K562 (cell line): ENCODE results near the gene TTLL9. TPM values are rescaled to one million over a fixed set of nuclear protein-coding genes. Genes with fewer than 3 reads are reported as not detected.
A peak's percentile ranks its signal among the peaks of the same experiment; 100 is the strongest.

ENCODE experiments used
- CREBBP ChIP-seq: IDR thresholded peaks from one replicate; pipeline ENCODE4 v1.6.1; 2012; ENCODE audit warnings: low read depth, mild to moderate bottlenecking, control low read depth, inconsistent platforms, low read length
- FOXM1 ChIP-seq, 2 experiments: fragments of 450-650 bp in 1 of 2; sonication (generic) in 1 of 2; formaldehyde crosslinking in 1 of 2; IDR thresholded peaks; 2 replicates each; pipeline versions ENCODE4 v1.6.1 to v1.9.0; 2017 to 2022; ENCODE audit warnings: low read depth in 2 of 2, mild to moderate bottlenecking in 2 of 2, missing genetic modification reagents in 1 of 2, moderate library complexity in 1 of 2
- HDAC6 ChIP-seq: IDR thresholded peaks from 2 replicates; pipeline ENCODE4 v1.6.1; 2012; ENCODE audit warnings: low read depth, mild to moderate bottlenecking, control low read depth, inconsistent platforms, low read length, moderate library complexity
- NFIX ChIP-seq: fragments of 250-450 bp; sonication (Bioruptor Pico); IDR thresholded peaks from 2 replicates; pipeline ENCODE4 v1.4.0; 2020; ENCODE audit warnings: low read depth, mild to moderate bottlenecking, moderate library complexity
- NR1H2 ChIP-seq: sonication (generic); formaldehyde crosslinking; IDR thresholded peaks from 2 replicates; pipeline ENCODE4 v1.4.0; 2020; ENCODE audit warnings: mild to moderate bottlenecking, missing genetic modification reagents
- RFX1 ChIP-seq: fragments of 450-650 bp; IDR thresholded peaks from 2 replicates; pipeline ENCODE4 v1.6.1; 2016; ENCODE audit warnings: mild to moderate bottlenecking, moderate library complexity
- SAFB2 ChIP-seq: fragments of 200-400 bp; formaldehyde crosslinking; IDR thresholded peaks from 2 replicates; pipeline ENCODE4 v1.6.1; 2018; ENCODE audit warnings: borderline replicate concordance, low read length, low read depth, moderate library complexity; ENCODE audit not compliant: severe bottlenecking
- SNRNP70 ChIP-seq: fragments of 200-400 bp; formaldehyde crosslinking; optimal IDR thresholded peaks from 2 replicates; pipeline ENCODE3; 2017; ENCODE audit warnings: low read depth, low read length
- TSC22D4 ChIP-seq: fragments of 450-650 bp; IDR thresholded peaks from 2 replicates; pipeline ENCODE4 v1.6.1; 2016; ENCODE audit warnings: missing genetic modification characterization, missing biosample characterization, control low read depth
- ZNF232 ChIP-seq: sonication (generic); formaldehyde crosslinking; IDR thresholded peaks from 2 replicates; pipeline ENCODE4 v1.8.0; 2022; ENCODE audit warnings: mild to moderate bottlenecking, missing genetic modification reagents
- ZNF77 ChIP-seq: fragments of 250-450 bp; sonication (Bioruptor Pico); IDR thresholded peaks from 2 replicates; pipeline ENCODE4 v1.5.0; 2020
- polyA plus RNA-seq, 8 experiments: library from polyadenylated mRNA; depleted of rRNA in 4 of 8; stranded (reverse) in 5 of 8; unstranded in 3 of 8; fragments of >200 nt; fragmentation: Nextera tagmentation in 2 of 8; fragmentation: Illumina TruSeq in 1 of 8; extraction: Ambion mirVana in 2 of 8; extraction: Trizol in 1 of 8; gene quantifications; 2 replicates each; pipeline versions ENCODE4 v1.2.1 to v1.2.3, GENCODE V29; 2011 to 2014; ENCODE audit warnings: inconsistent platforms in 1 of 8, missing spikeins in 1 of 8
- total RNA-seq, 7 experiments: library from RNA; depleted of rRNA in 6 of 7; stranded (reverse); fragments of >200 nt in 6 of 7; fragmentation: Illumina TruSeq in 2 of 7; extraction: Trizol in 2 of 7; gene quantifications; 2 replicates each; pipeline versions ENCODE4 v1.2.1 to v1.2.3, GENCODE V29; 2011 to 2021; ENCODE audit warnings: low replicate concordance in 1 of 7
- TF ChIP-seq, protein P1 (sequence below), 2 experiments: fragments of 150-350 bp in 1 of 2; IDR thresholded peaks; 2 replicates each; pipeline ENCODE4 v1.6.1; 2012 to 2016; ENCODE audit warnings: low read depth in 2 of 2, low read length in 2 of 2, mild to moderate bottlenecking in 1 of 2, moderate library complexity in 1 of 2
- TF ChIP-seq, protein P2 (sequence below): fragments of 450-650 bp; formaldehyde crosslinking; IDR thresholded peaks from 2 replicates; pipeline ENCODE4 v1.4.0; 2020; ENCODE audit warnings: mild to moderate bottlenecking, moderate library complexity
- TF ChIP-seq, protein P3 (sequence below): fragments of 250-450 bp; sonication (Bioruptor Pico); IDR thresholded peaks from 2 replicates; pipeline ENCODE4 v1.4.0; 2020
- TF ChIP-seq, protein P4 (sequence below): fragments of 250-450 bp; sonication (Bioruptor Pico); IDR thresholded peaks from 2 replicates; pipeline ENCODE4 v1.8.0; 2021; ENCODE audit warnings: moderate library complexity, mild to moderate bottlenecking, inconsistent platforms
- TF ChIP-seq, protein P5 (sequence below): fragments of 450-650 bp; IDR thresholded peaks from 2 replicates; pipeline ENCODE4 v1.6.1; 2016; ENCODE audit warnings: mild to moderate bottlenecking

The TTLL9 gene
- total and polyA plus RNA-seq, 9 of the 15 experiments (the other 6 are each of a cell fraction or from before 2014, with no cell fraction given), result 0.06 to 0.07 TPM; not detected in 7

DNA sequence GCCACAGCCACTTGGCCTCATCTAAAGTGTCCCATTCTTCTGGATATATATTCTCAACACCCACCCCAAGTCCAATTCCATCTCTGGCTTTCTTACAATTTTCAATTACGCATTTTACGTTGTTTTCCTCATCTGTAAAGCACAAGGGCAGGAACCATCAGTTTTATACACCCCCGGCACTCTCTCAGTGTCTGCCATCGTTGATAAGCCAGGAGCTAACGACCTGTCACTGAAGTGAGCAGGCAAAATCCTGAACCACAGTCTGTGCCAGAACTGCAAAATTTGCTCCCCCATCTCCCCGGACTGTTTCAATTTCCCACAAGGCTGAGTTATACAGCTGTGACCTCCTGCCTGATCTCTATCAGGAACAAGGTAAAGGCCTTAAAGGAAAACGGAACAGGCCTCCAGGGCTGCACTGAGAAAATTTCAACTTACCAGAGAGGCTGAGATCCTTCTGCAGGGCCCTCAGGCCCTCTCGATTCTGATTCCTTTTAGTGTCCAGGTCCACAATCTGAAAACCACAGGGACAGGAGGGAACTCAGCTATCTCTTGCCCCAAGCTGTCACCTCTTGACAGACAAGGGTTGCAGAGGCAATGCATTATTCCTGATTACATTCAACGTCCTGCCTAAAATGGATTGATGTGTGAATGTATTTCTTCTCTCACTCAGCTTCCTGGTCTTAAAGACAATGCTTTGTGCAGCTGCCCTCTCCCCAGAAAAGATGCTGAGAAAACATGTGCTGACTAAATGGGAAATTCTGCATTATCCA is 79.6 kb downstream of the TTLL9 start (continued):
- TF ChIP-seq ZNF232 (CRISPR knock-in tag) (no peak), CREBBP (no peak), TSC22D4 (no peak), RFX1 (no peak), FOXM1 (IDR thresholded peaks at IDR 0.05; ENCODE audit: low read depth) (peak; percentile 41; the same call in 1 of the 2 replicates), FOXM1 (CRISPR knock-in tag; IDR thresholded peaks at IDR 0.05; ENCODE audit: low read depth) (no peak), SNRNP70 (no peak), HDAC6 (no peak), NFIX (CRISPR knock-in tag) (no peak), ZNF77 (CRISPR knock-in tag) (no peak), SAFB2 (no peak), NR1H2 (no peak)
- TF ChIP-seq, protein P1, sequence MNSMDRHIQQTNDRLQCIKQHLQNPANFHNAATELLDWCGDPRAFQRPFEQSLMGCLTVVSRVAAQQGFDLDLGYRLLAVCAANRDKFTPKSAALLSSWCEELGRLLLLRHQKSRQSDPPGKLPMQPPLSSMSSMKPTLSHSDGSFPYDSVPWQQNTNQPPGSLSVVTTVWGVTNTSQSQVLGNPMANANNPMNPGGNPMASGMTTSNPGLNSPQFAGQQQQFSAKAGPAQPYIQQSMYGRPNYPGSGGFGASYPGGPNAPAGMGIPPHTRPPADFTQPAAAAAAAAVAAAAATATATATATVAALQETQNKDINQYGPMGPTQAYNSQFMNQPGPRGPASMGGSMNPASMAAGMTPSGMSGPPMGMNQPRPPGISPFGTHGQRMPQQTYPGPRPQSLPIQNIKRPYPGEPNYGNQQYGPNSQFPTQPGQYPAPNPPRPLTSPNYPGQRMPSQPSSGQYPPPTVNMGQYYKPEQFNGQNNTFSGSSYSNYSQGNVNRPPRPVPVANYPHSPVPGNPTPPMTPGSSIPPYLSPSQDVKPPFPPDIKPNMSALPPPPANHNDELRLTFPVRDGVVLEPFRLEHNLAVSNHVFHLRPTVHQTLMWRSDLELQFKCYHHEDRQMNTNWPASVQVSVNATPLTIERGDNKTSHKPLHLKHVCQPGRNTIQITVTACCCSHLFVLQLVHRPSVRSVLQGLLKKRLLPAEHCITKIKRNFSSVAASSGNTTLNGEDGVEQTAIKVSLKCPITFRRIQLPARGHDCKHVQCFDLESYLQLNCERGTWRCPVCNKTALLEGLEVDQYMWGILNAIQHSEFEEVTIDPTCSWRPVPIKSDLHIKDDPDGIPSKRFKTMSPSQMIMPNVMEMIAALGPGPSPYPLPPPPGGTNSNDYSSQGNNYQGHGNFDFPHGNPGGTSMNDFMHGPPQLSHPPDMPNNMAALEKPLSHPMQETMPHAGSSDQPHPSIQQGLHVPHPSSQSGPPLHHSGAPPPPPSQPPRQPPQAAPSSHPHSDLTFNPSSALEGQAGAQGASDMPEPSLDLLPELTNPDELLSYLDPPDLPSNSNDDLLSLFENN (IDR thresholded peaks at IDR 0.05; ENCODE audit: low read depth in 2 of 2, low read length in 2 of 2), result peak in 1 of 2 experiments; percentile 92; a peak in 2 of 4 replicates
- TF ChIP-seq, protein P2, sequence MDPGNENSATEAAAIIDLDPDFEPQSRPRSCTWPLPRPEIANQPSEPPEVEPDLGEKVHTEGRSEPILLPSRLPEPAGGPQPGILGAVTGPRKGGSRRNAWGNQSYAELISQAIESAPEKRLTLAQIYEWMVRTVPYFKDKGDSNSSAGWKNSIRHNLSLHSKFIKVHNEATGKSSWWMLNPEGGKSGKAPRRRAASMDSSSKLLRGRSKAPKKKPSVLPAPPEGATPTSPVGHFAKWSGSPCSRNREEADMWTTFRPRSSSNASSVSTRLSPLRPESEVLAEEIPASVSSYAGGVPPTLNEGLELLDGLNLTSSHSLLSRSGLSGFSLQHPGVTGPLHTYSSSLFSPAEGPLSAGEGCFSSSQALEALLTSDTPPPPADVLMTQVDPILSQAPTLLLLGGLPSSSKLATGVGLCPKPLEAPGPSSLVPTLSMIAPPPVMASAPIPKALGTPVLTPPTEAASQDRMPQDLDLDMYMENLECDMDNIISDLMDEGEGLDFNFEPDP (CRISPR knock-in tag), result no peak
- TF ChIP-seq, protein P3, sequence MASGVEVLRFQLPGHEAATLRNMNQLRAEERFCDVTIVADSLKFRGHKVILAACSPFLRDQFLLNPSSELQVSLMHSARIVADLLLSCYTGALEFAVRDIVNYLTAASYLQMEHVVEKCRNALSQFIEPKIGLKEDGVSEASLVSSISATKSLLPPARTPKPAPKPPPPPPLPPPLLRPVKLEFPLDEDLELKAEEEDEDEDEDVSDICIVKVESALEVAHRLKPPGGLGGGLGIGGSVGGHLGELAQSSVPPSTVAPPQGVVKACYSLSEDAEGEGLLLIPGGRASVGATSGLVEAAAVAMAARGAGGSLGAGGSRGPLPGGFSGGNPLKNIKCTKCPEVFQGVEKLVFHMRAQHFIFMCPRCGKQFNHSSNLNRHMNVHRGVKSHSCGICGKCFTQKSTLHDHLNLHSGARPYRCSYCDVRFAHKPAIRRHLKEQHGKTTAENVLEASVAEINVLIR (CRISPR knock-in tag), result no peak
- TF ChIP-seq, protein P4, sequence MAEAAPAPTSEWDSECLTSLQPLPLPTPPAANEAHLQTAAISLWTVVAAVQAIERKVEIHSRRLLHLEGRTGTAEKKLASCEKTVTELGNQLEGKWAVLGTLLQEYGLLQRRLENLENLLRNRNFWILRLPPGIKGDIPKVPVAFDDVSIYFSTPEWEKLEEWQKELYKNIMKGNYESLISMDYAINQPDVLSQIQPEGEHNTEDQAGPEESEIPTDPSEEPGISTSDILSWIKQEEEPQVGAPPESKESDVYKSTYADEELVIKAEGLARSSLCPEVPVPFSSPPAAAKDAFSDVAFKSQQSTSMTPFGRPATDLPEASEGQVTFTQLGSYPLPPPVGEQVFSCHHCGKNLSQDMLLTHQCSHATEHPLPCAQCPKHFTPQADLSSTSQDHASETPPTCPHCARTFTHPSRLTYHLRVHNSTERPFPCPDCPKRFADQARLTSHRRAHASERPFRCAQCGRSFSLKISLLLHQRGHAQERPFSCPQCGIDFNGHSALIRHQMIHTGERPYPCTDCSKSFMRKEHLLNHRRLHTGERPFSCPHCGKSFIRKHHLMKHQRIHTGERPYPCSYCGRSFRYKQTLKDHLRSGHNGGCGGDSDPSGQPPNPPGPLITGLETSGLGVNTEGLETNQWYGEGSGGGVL, result no peak
- TF ChIP-seq, protein P5, sequence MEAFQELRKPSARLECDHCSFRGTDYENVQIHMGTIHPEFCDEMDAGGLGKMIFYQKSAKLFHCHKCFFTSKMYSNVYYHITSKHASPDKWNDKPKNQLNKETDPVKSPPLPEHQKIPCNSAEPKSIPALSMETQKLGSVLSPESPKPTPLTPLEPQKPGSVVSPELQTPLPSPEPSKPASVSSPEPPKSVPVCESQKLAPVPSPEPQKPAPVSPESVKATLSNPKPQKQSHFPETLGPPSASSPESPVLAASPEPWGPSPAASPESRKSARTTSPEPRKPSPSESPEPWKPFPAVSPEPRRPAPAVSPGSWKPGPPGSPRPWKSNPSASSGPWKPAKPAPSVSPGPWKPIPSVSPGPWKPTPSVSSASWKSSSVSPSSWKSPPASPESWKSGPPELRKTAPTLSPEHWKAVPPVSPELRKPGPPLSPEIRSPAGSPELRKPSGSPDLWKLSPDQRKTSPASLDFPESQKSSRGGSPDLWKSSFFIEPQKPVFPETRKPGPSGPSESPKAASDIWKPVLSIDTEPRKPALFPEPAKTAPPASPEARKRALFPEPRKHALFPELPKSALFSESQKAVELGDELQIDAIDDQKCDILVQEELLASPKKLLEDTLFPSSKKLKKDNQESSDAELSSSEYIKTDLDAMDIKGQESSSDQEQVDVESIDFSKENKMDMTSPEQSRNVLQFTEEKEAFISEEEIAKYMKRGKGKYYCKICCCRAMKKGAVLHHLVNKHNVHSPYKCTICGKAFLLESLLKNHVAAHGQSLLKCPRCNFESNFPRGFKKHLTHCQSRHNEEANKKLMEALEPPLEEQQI, result 0 out of 2 replicates have a peak, but pooled peaks have one; percentile 28
